GM12878 (cell line): ENCODE data around the gene SNF8.

Experiments used
- CBFB ChIP-seq: IDR thresholded peaks from 2 replicates; pipeline ENCODE4 v1.6.1; 2016; ENCODE audit warnings: antibody characterized with exemption, low read depth
- CTCF ChIP-seq, 3 experiments: IDR thresholded peaks in 2 of 3; conservative IDR thresholded peaks in 1 of 3; 2 replicates each; pipeline ENCODE4 v1.5.1; 2011; ENCODE audit warnings: low read depth in 3 of 3, low read length in 3 of 3, mild to moderate bottlenecking in 3 of 3, control low read depth in 2 of 3, moderate library complexity in 2 of 3, inconsistent platforms in 1 of 3, mixed read lengths in 1 of 3; ENCODE audit not compliant: control insufficient read depth in 2 of 3, insufficient read depth in 1 of 3; ENCODE audit errors: extremely low read depth in 1 of 3
- EZH2 ChIP-seq: IDR thresholded peaks from 2 replicates; pipeline ENCODE4 v1.6.1; 2012; ENCODE audit warnings: low read depth, mild to moderate bottlenecking, control low read depth, inconsistent platforms, low read length, borderline replicate concordance; ENCODE audit not compliant: control insufficient read depth
- POLR2A ChIP-seq: IDR thresholded peaks from 2 replicates; pipeline ENCODE4 v1.6.1; 2011; ENCODE audit warnings: low read depth, mild to moderate bottlenecking, low read length
- POLR2AphosphoS5 ChIP-seq: IDR thresholded peaks from 2 replicates; pipeline ENCODE4 v1.6.1; 2011; ENCODE audit warnings: mild to moderate bottlenecking, low read length, inconsistent platforms
- SIN3A ChIP-seq: IDR thresholded peaks from 2 replicates; pipeline ENCODE4 v1.6.1; 2012; ENCODE audit warnings: low read depth, low read length, improper control_type of control experiment
- SMARCA5 ChIP-seq: fragments of 450-650 bp; IDR thresholded peaks from 2 replicates; pipeline ENCODE4 v1.6.1; 2017; ENCODE audit warnings: mild to moderate bottlenecking
- WRNIP1 ChIP-seq: IDR thresholded peaks from 2 replicates; pipeline ENCODE4 v1.6.1; 2011; ENCODE audit warnings: low read depth, low read length, improper control_type of control experiment, borderline replicate concordance

DNA sequence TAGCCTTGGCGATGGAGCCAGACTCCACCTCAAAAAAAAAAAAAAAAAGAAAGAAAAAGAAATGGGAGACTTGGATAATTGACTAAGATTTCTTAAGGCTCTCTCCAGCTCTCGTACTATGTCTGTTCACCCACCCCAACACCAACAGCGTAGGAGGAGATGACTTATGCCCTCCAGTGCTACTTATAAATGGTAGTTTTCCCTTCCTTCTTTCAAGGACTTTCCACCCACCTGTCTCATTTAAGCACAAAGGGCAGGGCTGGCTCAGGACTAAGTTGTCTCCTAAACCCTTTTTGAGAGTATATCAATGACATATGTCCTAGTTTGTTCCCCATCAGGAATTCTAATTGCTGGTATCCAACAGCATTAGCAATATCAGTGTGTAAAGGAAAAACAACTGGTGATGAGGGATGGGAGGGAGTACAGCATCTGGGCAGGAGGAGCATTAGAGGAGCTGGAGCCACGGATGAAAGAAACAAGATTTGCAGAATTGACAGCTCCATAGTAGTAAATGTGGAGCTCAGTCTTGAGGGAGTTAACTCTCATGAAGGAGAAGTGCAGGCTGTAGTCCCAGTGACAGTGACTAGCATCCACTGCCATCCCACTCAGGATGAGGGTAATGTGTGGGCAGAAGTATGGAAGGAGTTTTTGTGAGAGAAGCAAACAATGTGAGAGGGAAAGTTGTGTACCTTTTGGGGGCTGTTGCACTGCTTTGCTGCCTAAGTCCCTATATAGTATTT, 19.2 kb downstream of the SNF8 start:
- no peak for TF ChIP-seq POLR2A
- TF ChIP-seq EZH2 = no peak
- no peak for TF ChIP-seq CTCF (IDR thresholded peaks at IDR 0.05 in 2 of 3, conservative IDR thresholded peaks at IDR 0.05 in 1 of 3; ENCODE audit: control insufficient read depth in 2 of 3, extremely low read depth in 1 of 3, insufficient read depth in 1 of 3, low read depth in 3 of 3, low read length in 3 of 3)
- no peak for TF ChIP-seq SMARCA5
- TF ChIP-seq POLR2AphosphoS5 = no peak
- no peak for TF ChIP-seq WRNIP1
- no peak for TF ChIP-seq SIN3A
- no peak for TF ChIP-seq CBFB
